ENCODE measurements around the gene CBX1. TPM values are rescaled to one million over a fixed set of nuclear protein-coding genes. Genes with fewer than 3 reads are reported as not detected.
A peak's percentile ranks its signal among the peaks of the same experiment; 100 is the strongest.

The CBX1 gene
- total and polyA plus RNA-seq, 2 of the 8 experiments (the other 6 are each of a cell fraction or from before 2014, with no cell fraction given) = 38.7 to 173 TPM

GRCh38 chr17:48051706-48052486 is 49.4 kb downstream of the CBX1 start (continued):
- peak in 1 of 2 experiments; percentile 18; a peak in 2 of 4 replicates for TF ChIP-seq RAD21 (IDR thresholded peaks at IDR 0.05 in 1 of 2, conservative IDR thresholded peaks at IDR 0.05 in 1 of 2; ENCODE audit: low read depth in 2 of 2, low read length in 2 of 2)
